HAP-1 (cell line): ENCODE data around the gene IGSF9.
A peak's percentile ranks its signal among the peaks of the same experiment; 100 is the strongest.

Source experiments
- DNase-seq, 2 experiments: peaks; one replicate each; pipeline ENCODE4 v3.0.0-alpha.2; 2016 to 2020; ENCODE audit warnings: low spot score in 2 of 2
- H3K27me3 ChIP-seq: fragments of 250-450 bp; sonication (Bioruptor Pico); 2 replicates; pipeline ENCODE4 v1.5.1; 2020; ENCODE audit warnings: low read depth, mild to moderate bottlenecking, moderate library complexity
- H3K36me3 ChIP-seq: fragments of 250-450 bp; sonication (Bioruptor Pico); replicated peaks from 2 replicates; pipeline ENCODE4 v1.5.1; 2020; ENCODE audit warnings: mild to moderate bottlenecking
- H3K4me1 ChIP-seq: fragments of 250-450 bp; sonication (Bioruptor Pico); 2 replicates; pipeline ENCODE4 v1.5.1; 2020; ENCODE audit warnings: mild to moderate bottlenecking
- H3K4me3 ChIP-seq: fragments of 250-450 bp; sonication (Bioruptor Pico); 2 replicates; pipeline ENCODE4 v1.5.1; 2020; ENCODE audit warnings: mild to moderate bottlenecking, moderate library complexity
- H3K9me3 ChIP-seq: fragments of 250-450 bp; sonication (Bioruptor Pico); 2 replicates; pipeline ENCODE4 v1.5.1; 2020; ENCODE audit warnings: mild to moderate bottlenecking, moderate library complexity
- in situ Hi-C: fragments of 300-500 bp; cut with MboI; formaldehyde crosslinking; loops from 3 replicates; pipeline ENCODE4 v1.14.3; 2020; ENCODE audit warnings: low sequenced_read_pairs, inconsistent platforms, mixed read lengths

IGSF9 gene

GRCh38 chr1:159892944-159893343, 52.5 kb downstream of the IGSF9 start:
- in situ Hi-C loops = no loop called here

GRCh38 chr1:159891275-159892157, 53.9 kb downstream of the IGSF9 start:
- DNase-seq = peak; percentile 10 to 52
- Histone ChIP-seq H3K4me1 (no peaks in the 10 kb centered on the region), H3K36me3 (no peaks in the 10 kb centered on the region), H3K27me3 (peaks cover 3% of the 10 kb centered on the region; the same call in 1 of the 2 replicates), H3K9me3 (no peaks in the 10 kb centered on the region), H3K4me3 (no peak overlapping the region)
- in situ Hi-C loops = no loop called here

More at GRCh38 chr1:159892944-159893343, 52.5 kb downstream of the IGSF9 start:
- no peaks in the 10 kb centered on the region for H3K36me3 ChIP-seq
- H3K9me3 ChIP-seq = no peaks in the 10 kb centered on the region
- H3K4me1 ChIP-seq = no peaks in the 10 kb centered on the region
- peaks cover 3% of the 10 kb centered on the region; the same call in 1 of the 2 replicates for H3K27me3 ChIP-seq
- DNase-seq = no peak
- H3K4me3 ChIP-seq = no peak overlapping the region

- in situ Hi-C loops = no loop called here
- no peaks in the 10 kb centered on the region for H3K4me1 ChIP-seq
- H3K36me3 ChIP-seq = no peaks in the 10 kb centered on the region
- H3K4me3 ChIP-seq = no peak overlapping the region
- no peaks in the 10 kb centered on the region for H3K9me3 ChIP-seq
- H3K27me3 ChIP-seq = peaks cover 3% of the 10 kb centered on the region; the same call in 1 of the 2 replicates
- no peak for DNase-seq
These were observed 55.0 kb downstream of the IGSF9 start for GRCh38 chr1:159890390-159890789.

GRCh38 chr1:159889821-159890252, 55.6 kb downstream of the IGSF9 start:
- Histone ChIP-seq H3K4me1 (no peaks in the 10 kb centered on the region), H3K27me3 (no peaks in the 10 kb centered on the region; the same call in 1 of the 2 replicates), H3K4me3 (no peak overlapping the region), H3K36me3 (no peaks in the 10 kb centered on the region), H3K9me3 (no peaks in the 10 kb centered on the region)
- in situ Hi-C loops = no loop called here
- no peak for DNase-seq

GRCh38 chr1:159889202-159889601, 56.2 kb downstream of the IGSF9 start:
- Histone ChIP-seq H3K36me3 (no peaks in the 10 kb centered on the region), H3K4me1 (no peaks in the 10 kb centered on the region), H3K27me3 (no peaks in the 10 kb centered on the region), H3K9me3 (no peaks in the 10 kb centered on the region), H3K4me3 (no peak overlapping the region)
- no peak for DNase-seq
- in situ Hi-C loops = no loop called here

GRCh38 chr1:159884296-159884695, 61.1 kb downstream of the IGSF9 start:
- H3K9me3 ChIP-seq = no peaks in the 10 kb centered on the region
- H3K27me3 ChIP-seq = no peaks in the 10 kb centered on the region
- no peak for DNase-seq
- no peak overlapping the region for H3K4me3 ChIP-seq
- H3K4me1 ChIP-seq = no peaks in the 10 kb centered on the region
- in situ Hi-C loops = no loop called here
- no peaks in the 10 kb centered on the region for H3K36me3 ChIP-seq

GRCh38 chr1:159883134-159883533, 62.3 kb downstream of the IGSF9 start:
- Histone ChIP-seq H3K4me3 (no peak overlapping the region), H3K36me3 (no peaks in the 10 kb centered on the region), H3K4me1 (no peaks in the 10 kb centered on the region), H3K27me3 (no peaks in the 10 kb centered on the region), H3K9me3 (no peaks in the 10 kb centered on the region)
- no peak for DNase-seq
- in situ Hi-C loops = no loop called here

GRCh38 chr1:159882527-159882862, 62.9 kb downstream of the IGSF9 start:
- H3K36me3 ChIP-seq = no peaks in the 10 kb centered on the region
- no peaks in the 10 kb centered on the region for H3K9me3 ChIP-seq
- in situ Hi-C loops = no loop called here
- H3K4me3 ChIP-seq = no peak overlapping the region
- no peaks in the 10 kb centered on the region for H3K4me1 ChIP-seq
- no peak for DNase-seq
- H3K27me3 ChIP-seq = no peaks in the 10 kb centered on the region

- Histone ChIP-seq H3K9me3 (no peaks in the 10 kb centered on the region), H3K27me3 (no peaks in the 10 kb centered on the region), H3K4me3 (no peak overlapping the region), H3K36me3 (no peaks in the 10 kb centered on the region), H3K4me1 (no peaks in the 10 kb centered on the region)
- peak in 1 of 2 experiments; percentile 56 for DNase-seq
- in situ Hi-C loops = no loop called here
These were observed 63.5 kb downstream of the IGSF9 start for GRCh38 chr1:159881622-159882526.

GRCh38 chr1:159880430-159880829, 65.0 kb downstream of the IGSF9 start:
- Histone ChIP-seq H3K36me3 (no peaks in the 10 kb centered on the region), H3K9me3 (no peaks in the 10 kb centered on the region), H3K27me3 (no peaks in the 10 kb centered on the region), H3K4me1 (no peaks in the 10 kb centered on the region), H3K4me3 (no peak overlapping the region)
- DNase-seq = no peak
- in situ Hi-C loops = no loop called here

GRCh38 chr1:159879977-159880376, 65.4 kb downstream of the IGSF9 start:
- Histone ChIP-seq H3K36me3 (no peaks in the 10 kb centered on the region), H3K4me3 (no peak overlapping the region), H3K4me1 (no peaks in the 10 kb centered on the region), H3K9me3 (no peaks in the 10 kb centered on the region), H3K27me3 (no peaks in the 10 kb centered on the region)
- DNase-seq = no peak
- in situ Hi-C loops = no loop called here

GRCh38 chr1:159879136-159879535, 66.3 kb downstream of the IGSF9 start:
- DNase-seq = no peak
- Histone ChIP-seq H3K9me3 (no peaks in the 10 kb centered on the region), H3K36me3 (no peaks in the 10 kb centered on the region), H3K4me3 (no peak overlapping the region), H3K27me3 (no peaks in the 10 kb centered on the region), H3K4me1 (no peaks in the 10 kb centered on the region)
- in situ Hi-C loops = no loop called here

GRCh38 chr1:159877695-159878444, 67.5 kb downstream of the IGSF9 start:
- no peak overlapping the region for H3K4me3 ChIP-seq
- no peaks in the 10 kb centered on the region for H3K9me3 ChIP-seq
- H3K4me1 ChIP-seq = no peaks in the 10 kb centered on the region
- H3K27me3 ChIP-seq = no peaks in the 10 kb centered on the region
- no peak for DNase-seq
- H3K36me3 ChIP-seq = no peaks in the 10 kb centered on the region
- in situ Hi-C loops = no loop called here
